ENCODE data around the gene EPB41.

DNA sequence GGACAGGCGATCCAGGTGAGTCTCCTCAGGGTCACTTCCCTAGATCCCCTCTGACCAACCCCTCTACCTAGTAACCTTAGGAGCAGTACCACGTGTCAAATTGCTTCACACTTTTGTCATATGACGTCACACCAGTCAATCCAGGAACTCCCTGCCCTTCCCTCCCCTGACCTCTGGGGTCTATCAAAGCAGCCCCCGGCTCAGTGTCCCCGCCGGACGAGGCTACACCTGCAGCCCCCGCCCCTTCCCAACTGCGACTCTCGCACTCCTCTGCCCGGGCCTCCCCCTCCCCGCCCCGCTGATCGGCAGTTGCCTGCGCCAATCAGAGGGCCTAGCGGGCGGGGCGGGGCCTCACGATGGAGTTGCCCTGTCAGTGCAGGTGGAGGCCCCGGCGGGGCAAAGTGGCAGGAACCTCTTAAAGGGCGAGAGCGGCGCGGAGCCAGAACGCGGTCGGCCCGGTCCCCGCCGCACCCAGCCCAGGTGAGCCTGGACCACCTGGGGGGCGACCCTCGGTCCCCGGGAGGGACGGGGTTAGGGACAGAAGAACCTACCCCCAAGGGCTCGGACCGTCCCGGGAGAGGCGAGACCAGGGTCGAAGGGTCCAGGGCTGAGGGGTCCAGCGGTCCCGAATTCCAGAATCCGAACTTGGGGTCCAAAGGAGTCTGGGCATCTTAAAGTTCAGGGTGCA lies 27.5 kb upstream of the EPB41 start:
- TF ChIP-seq POLR2A (IDR thresholded peaks at IDR 0.05) = peak; percentile 23 to 31
- TF ChIP-seq, protein P1, sequence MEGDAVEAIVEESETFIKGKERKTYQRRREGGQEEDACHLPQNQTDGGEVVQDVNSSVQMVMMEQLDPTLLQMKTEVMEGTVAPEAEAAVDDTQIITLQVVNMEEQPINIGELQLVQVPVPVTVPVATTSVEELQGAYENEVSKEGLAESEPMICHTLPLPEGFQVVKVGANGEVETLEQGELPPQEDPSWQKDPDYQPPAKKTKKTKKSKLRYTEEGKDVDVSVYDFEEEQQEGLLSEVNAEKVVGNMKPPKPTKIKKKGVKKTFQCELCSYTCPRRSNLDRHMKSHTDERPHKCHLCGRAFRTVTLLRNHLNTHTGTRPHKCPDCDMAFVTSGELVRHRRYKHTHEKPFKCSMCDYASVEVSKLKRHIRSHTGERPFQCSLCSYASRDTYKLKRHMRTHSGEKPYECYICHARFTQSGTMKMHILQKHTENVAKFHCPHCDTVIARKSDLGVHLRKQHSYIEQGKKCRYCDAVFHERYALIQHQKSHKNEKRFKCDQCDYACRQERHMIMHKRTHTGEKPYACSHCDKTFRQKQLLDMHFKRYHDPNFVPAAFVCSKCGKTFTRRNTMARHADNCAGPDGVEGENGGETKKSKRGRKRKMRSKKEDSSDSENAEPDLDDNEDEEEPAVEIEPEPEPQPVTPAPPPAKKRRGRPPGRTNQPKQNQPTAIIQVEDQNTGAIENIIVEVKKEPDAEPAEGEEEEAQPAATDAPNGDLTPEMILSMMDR (IDR thresholded peaks at IDR 0.05) = peak in 1 of 4 experiments; percentile 19
- TF ChIP-seq POLR2AphosphoS5 (IDR thresholded peaks at IDR 0.05) = no peak
